GM19328 (cell line): ENCODE results near the gene RTN4RL2.

Experiments used
- ATAC-seq: cut with Tn5 transposase; IDR thresholded peaks from one replicate; pipeline ENCODE4 v1.9.1; 2021; ENCODE audit warnings: mild to moderate bottlenecking, moderate library complexity; ENCODE audit not compliant: unreplicated experiment

RTN4RL2 gene

DNA sequence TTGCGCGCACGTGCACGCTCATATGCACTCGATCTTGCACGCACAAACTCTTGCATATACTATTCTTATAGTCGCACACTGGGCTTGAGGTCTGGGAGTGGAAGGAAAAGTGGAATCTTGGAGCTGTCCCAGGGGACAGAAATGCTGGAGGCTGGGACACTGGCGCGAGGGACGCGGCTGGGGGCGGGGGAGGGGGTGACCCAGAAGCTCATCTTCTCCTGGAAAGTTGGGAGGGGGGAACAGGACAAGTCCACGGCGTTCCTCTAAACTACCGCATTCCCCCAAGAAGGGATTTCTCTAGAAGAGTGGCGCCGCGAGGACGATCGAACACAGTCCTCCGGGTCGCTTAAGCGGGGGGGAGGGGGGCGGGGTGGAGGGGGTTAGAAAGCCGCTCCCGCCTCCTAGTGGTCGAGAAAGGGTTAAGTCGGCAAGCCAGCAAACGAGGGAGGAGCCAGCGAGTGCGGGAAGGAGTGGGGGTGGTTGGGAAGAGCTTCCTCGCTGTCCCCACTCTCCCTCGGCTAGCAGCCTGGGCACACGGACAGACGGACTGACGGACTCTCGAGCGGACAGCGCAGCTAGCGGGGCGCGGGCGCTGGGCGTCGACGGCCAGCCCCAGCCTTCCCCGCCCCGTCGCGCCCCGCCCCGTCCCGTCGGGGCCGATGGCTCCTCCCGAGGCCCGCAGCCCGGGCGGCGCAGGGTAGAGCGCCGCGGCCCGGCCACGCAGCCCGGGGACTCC is at the start of gene RTN4RL2:
Gene RTN4RL2, plus strand, starts transcription at position 507 of the 736 bp plus-strand sequence. CDS start 338 bp downstream, outside the sequence.
- ATAC-seq, result no peak

DNA sequence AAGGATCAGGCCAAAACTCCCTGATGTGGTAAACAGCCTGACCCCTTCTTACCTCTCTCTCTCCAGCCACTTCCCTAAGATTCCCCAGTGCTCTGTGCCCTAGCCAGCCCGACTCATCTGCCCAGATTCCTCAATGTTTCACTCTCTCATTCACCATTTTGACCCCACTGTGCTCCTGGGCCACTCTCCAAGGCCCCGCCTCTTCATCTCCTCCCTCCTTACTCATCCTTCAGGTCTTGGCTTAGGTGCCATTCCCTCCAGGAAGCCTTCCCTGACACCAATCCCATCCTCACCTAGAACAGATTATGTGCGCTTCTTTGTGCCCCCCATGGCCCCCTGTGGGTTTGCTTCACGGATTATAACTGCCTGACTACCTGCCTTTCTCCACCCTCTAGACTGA is 46.6 kb upstream of the RTN4RL2 start:
- ATAC-seq, result no peak

DNA sequence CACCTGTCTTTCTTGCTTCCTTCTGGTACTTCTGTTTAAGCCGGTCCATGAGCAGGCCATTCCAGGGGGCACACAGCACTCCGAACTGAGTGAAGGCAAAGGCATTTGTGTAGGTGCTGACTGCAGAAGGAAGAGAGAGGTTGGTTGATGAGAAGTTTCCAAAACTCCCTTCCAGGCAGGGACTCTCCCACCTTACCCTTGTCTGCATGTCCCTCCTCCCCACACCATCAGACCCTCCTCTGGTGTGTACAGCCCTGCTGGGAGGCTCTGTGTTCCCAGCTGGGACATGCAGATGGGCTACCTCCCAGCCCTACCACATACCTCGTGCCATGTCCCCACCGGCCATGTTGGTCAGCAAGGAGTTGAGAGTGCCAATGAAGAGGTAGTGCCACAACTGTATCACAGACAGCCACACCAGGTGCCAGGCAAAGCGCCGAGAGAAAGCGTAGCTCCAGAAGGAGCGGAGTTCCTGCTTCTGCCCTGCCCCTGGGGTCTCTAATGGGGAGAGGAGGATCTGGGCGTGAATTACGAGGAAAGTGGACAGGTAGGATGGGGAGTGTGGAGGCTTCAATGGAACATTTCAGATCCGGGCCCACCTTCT is 45.6 kb upstream of the RTN4RL2 start:
- no peak for ATAC-seq

DNA sequence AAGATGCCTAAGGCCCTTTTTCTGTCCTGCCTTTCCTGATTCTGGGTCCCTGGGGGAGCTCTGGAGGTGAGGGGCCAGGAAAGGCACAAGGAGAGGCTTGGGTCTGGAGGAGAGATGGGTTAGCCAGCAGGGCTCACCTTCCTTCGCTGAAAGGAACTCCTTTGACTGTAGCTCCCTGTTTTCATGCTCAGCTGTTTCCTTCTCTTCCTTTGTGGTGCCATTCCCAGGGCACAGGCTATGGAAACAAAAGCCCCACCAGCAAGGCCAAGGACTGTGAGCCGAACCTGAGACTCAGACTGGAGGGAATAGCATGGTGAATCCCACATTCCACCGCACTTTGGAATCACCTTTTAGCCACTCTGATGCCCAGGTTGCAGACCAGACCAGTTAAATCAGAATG is 43.9 kb upstream of the RTN4RL2 start:
- ATAC-seq, result no peak

DNA sequence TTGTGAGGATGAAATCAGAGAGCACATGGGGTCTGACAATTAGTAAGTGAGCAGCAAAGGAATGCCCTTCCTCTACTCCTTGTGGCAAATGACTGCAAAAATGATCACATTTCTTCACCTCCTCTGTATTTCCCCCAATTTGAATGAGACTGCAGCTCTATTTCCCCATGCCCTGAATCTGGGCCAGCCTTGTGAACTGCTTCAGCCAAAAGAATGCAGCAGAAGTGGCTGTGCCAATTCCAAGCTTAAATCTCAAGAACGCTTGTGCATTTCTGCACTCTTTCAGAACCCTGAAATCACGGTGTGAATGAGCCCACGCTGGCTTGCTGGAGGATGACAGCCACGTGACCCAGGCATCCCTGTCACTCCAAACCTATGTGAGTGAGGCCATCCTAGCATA is 43.3 kb upstream of the RTN4RL2 start:
- no peak for ATAC-seq

DNA sequence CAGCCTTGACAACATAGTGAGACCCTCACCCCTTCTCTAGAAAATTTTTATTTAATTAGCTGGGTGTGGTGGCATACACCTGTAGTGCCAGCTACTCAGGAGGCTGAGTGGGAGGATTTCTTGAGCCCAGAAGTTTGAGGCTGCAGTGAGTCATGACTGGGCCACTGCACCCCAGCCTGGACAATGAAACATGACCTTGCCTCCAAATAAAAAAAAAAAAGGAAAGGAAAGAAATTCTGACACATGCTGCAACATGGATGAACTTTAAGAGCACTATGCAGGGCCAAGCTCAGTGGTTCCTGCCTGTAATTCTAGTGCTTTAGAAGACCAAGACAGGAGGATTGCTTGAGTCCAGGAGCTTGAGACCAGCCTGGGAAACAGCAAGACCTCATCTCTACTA is 42.2 kb upstream of the RTN4RL2 start:
- no peak for ATAC-seq

DNA sequence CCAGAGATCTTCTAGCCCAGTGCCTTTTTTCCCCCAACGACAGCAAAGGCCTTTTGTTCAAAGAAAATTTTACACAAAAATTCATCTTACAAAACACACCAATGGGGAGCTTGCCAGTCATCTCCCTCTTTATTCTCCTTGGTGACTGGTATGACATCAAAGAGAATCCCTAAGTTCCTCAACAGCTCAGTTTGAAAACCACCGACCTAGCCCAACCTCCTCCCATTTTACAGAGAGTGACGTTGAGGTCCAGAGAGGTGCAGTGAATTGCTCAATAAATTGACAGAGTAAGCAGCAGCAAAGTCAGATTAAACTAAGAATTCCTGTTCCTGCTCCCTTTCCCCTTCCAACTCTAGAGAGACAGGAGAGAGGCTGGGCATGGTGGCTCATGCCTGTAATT is 41.2 kb upstream of the RTN4RL2 start:
- ATAC-seq, result no peak

DNA sequence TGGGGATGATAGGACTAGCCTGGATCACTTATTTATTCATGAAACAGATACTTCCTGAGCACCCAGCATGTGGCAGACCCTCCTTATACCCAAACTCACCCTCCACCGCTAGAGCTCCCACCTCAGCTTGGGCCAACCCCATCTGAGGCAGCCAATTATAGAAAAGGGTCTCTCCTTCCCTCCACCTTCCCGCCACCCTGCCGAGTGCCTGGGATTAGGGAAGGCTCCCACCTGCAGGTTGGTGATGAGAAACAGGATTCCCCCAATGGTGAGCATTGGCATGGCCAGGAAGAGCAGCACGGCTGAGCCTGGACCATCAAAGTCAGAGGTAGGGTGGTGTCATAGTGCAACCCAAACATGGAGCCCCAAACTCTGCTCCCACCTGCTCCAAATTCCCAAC is 39.3 kb upstream of the RTN4RL2 start:
- no peak for ATAC-seq

DNA sequence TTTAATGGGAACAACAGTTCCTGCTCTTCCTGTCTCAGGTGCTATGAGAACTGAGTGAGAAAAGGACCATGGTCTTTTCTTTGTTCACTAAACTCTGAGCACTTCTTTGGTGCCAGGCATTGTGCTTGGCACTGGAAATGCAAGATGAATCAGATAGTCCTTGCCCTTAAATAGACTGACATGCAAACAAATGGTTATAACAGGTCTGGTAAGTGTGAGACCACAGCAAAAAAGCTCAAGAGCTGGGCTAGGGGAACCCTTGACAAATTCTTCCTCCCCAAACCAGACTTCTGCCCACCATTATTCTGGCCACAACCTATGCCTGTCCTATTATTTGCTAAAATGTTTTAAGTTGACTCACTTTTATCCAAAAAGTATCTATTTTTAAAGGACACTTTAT is 38.5 kb upstream of the RTN4RL2 start:
- ATAC-seq, result no peak

DNA sequence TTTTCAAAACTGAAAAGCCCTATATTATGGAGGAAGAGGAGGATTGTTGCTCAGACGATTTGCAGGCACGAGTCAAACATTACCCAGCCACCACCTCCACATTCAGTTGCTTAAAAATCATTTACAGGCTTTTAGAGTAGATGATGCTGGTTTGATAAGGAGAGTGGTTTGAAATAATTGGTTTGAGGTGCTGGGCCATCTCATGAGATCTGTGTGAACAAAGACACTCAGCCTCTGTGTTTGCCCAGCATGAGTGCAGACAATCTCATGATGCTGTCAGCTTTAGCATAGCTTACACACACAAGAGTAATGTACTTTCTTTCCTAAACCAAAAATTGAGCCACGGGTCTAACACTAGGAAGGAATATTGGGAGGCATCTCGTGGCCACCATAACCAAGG is 37.7 kb upstream of the RTN4RL2 start:
- ATAC-seq, result no peak

DNA sequence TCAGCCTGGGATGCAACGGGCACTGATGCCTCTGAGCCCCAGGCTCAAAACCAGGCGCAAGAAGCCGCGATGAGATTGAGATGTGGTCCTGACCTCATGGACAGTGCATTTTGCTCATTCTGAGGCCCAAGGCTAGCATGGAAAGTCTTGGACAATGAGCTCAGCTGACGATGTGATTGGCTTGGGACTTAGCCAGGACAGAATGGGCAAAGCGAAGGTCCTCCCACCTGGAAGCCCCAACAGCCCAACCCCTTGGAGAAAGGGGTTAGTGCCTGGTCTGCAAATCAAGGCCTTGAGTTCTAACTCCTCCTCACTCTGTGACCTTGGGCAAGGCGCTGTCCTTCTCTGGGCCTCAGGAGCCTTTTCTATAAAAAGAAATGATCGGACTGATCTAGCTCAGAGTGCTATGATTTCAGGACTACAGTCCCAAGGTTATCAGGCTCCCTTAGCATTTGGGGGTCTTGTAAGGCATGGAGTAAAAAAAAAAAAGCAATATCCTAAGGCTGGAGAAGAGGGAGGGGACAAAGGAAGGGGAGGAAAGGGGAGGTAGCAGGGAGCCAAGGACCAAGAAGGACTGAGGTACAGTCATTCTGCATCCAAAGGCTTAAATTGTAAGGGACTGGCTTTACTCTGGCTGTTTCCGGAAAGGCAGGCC is 36.1 kb upstream of the RTN4RL2 start:
- no peak for ATAC-seq

DNA sequence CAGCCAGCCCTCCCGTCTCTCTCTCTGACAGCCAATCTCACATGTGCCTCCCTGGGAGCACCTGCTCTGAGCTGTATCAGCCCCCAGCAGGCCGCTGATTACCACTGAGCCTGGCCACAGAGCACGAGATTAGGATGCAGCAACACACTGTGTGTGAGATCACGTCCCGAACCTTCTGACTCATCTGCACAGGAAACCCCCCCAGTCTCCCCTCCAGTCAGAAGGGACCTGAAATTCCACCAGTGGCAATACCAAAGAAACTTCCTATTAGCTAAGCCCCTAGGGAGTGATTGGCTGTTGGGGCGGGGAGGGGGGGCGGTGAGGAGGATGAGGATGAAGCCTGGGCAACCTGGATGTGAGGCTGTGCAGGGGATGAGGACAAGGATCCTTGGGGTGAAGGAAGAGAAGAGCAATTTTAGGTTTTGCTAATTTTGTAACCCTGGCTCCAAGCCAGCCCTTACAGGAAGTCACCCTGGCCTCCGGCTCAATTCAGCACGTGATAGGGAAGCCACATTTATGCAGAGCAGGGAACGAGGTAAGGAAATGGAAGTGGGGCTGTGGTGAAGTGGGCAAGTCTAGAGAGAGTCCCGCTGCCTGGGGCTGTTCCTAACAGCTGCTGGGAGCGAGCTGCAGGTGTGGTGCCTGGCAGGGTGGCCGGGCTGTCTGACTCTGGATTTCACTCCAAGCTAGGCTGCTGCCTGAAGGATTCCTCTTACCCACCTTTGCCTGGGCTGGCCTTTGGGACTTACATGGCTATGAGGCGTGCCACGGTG is 35.4 kb upstream of the RTN4RL2 start:
- ATAC-seq, result peak; percentile 81

DNA sequence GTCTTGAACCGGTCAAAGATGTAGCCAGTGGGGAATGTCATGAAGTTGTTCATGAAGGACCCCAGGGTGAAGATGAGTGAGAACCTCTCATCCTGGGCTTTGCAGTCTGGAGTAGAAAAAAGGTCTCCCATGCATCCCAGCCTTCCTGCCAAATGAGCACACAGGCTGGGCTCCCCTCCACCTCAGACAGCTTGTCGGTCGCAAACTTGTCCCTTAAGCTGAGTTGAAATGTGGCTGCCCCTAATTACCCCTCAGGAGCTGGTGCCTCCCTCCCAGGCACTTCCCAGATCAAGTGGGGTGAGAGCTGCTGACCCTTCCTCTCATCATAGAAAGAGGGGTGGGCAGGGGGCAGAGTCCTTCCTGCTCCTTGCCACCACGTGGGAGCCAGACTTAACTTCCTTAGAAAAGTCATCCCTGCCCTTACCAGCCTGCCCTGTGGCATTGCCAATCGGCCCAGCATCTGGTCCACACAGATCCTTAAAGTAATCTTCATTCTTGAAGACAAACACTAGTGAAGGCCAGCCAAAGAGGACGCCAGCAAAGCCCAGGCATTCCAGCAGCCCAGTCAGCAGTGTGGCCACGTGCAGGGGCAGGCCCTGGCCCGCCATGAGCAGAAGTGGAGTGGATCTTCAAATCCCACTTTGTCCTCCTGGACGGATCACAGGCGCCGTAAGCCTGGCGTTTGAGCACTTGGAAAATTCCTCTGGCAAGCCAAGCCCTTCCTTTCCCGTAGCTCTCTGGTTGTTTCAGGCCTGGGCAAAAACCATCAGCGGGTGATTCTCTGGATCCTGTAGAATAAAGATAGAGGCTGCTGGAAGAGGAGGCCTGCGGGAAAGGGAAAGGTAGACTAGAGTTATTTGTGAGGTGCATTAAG is 34.5 kb upstream of the RTN4RL2 start:
- no peak for ATAC-seq

DNA sequence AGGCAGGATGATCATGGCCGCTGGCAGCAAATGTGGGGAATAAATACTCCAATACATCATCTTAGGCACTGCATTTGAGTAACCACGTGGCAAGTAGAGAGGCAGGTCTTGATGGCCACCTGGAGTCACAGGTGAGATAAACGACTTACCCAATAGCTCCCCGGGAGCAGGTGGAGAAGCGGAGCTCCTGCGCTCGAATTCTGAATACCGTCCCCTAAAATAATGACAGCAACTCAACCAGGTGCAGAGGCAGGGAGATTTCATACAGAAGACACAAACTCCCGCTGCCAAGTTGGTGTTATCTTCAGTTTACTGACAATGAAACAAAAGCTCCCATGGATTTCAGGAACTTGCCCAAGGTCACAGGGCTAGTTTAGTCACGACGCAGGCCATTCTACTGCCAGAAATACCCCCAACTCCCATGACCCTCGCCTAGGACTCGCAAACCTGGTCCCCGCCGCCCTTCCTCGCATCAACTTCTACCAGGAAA is 33.8 kb upstream of the RTN4RL2 start:
- ATAC-seq, result peak; percentile 5

DNA sequence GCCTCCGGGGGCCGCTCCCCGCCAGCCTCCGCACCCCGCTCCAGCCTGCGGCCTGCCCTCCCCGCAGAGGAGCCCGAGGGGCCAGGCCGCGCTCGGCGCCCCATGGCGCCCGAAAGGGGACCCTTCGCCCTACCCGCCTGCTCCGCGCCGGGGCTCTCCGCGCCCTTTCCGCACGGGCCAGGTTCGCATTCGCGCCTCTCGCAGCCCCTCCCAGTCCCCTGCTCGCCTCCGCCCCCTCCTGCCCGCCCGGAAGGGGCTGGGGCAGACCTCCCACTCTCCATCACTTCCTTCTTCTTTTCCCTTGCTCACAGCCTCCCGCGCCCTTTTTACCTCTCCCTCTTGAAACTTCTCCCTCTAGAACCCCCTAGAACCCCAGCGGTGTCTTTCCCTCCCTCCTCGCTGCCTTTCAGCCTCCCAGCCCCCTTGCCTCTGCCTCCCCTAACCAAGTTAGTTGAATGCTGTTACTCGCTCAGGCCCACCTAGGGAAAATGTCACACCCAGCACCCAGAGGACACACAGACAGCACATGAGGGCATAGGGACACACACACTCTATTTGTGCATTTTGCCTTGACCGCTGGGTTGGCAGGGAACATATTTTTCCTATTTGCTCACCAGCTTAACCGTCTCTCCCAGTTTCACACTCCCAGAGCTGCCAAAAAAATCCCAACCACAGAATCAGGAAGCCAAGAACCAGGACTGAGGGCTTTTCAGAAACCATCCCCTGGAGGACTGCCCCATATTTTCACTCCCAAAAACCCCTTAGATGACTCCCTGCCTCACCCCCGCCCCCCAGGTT is 33.2 kb upstream of the RTN4RL2 start, which contains the start of gene SLC43A3:
Gene SLC43A3, minus strand, starts transcription at position 193 of the 798 bp plus-strand sequence. CDS start 949 bp downstream, outside the sequence.
- ATAC-seq, result peak; percentile 60

DNA sequence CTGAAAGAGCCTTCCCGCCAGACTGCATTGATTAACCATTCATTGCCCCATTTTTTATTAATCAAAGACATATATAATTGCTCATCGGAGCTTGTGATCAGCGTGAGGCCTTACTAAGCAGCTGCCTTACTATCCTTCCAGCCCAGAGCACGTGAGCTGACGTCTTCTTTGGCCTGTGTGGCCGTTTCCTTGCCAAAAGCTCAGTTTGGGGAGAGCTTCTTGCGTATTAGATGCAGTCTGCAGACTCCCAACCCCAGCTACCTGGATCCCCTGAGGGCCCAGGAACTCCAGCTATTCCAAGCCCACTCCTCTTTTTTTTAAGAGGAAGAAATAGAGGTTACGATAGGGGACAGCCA is 32.6 kb upstream of the RTN4RL2 start:
- ATAC-seq, result no peak

DNA sequence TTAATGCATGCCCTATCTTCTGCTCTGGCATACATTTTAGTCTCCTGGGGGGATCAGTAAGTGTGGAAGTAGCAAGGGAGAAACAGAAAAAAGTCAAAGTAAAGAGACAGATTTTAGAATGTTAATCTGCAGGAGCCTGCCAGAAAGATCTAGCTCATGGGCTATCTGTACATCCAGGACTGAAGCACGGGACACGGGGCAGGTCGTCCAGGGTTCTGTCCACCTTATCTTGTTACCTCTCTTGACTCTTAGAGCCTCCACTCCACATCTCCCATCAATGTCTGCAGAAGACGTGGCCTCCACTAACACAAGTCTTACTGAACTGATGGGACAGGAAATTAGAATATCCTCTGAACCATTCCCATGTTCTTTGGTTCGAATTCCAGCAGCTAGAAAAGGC is 31.7 kb upstream of the RTN4RL2 start:
- no peak for ATAC-seq

DNA sequence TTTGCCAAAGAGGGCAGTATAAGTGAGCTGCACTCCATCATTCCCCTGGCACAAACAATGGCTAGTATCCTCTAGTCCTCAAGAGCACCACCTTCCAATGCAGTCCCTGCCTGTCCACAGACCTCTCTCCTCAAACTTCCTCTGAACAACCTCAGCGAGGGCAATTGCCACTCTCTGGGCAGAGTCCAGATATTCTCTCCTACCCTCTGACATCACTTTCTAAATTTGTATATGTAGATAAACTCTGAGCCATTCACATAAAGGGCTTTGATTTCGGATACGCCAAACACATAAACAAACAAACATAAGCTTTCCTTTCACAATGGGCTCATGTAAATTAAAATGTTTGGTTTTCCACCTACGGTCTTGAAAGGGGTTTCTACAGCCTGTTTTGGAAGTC is 30.4 kb upstream of the RTN4RL2 start:
- no peak for ATAC-seq

DNA sequence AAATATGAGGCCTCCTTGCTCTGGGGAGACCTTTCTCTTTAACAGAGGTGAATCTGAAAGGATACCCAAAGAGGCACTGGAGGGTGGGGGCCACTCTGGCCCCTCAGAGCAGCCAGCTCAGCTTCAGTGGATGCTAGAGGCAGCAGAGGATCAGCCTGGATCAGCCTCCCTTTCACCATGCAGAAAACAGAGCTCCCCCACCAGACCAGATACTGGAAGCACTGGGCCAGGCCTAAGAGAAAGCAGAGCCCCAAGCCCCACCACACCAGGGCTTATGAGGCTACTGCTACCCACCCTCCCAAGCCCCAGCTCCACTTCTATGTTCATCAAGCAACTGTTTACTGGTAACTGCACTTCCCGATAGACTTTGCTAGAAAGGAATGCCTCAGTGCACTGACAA is 29.4 kb upstream of the RTN4RL2 start:
- ATAC-seq, result no peak
